Epithelial cell of esophagus (primary cell): ENCODE data around the gene GABRB1.
A peak's percentile ranks its signal among the peaks of the same experiment; 100 is the strongest.

Experiments used
- DNase-seq: peaks from one replicate; pipeline ENCODE4 v3.0.0; 2010; ENCODE audit warnings: low read depth
- H3K4me3 ChIP-seq: 2 replicates; pipeline ENCODE4 v1.5.1; 2011; ENCODE audit warnings: mild to moderate bottlenecking, low read length, control low read depth
- TF ChIP-seq, protein P1 (sequence below): IDR thresholded peaks from 2 replicates; pipeline ENCODE4 v1.5.1; 2011; ENCODE audit warnings: low read depth, mild to moderate bottlenecking, low read length, control low read depth, inconsistent platforms; ENCODE audit not compliant: insufficient read depth; ENCODE audit errors: missing control alignments

Gene GABRB1

DNA sequence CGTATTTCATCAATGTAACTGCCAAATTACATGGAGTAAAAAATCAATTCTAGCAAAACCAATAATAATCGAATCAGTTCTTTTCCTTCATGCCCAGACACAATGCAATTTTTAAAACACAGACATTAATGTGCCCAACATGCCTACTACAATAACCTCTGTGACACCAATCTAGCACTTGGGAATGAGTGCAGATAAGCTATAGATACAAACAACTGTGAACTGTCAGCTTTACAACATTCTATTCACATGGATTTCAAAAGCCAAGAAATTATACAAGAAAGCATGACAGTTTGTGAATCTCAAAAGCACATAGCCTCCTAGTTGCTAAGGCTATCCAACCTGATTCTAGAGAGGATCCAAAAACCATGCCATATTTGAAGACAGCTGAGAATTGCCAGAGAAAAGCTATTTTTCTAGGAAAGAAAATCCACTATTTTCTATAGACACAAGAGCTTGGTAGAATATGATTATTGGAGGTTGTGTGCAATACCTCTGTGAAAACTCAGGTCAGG lies 351.5 kb downstream of the GABRB1 start:
- TF ChIP-seq, protein P1, sequence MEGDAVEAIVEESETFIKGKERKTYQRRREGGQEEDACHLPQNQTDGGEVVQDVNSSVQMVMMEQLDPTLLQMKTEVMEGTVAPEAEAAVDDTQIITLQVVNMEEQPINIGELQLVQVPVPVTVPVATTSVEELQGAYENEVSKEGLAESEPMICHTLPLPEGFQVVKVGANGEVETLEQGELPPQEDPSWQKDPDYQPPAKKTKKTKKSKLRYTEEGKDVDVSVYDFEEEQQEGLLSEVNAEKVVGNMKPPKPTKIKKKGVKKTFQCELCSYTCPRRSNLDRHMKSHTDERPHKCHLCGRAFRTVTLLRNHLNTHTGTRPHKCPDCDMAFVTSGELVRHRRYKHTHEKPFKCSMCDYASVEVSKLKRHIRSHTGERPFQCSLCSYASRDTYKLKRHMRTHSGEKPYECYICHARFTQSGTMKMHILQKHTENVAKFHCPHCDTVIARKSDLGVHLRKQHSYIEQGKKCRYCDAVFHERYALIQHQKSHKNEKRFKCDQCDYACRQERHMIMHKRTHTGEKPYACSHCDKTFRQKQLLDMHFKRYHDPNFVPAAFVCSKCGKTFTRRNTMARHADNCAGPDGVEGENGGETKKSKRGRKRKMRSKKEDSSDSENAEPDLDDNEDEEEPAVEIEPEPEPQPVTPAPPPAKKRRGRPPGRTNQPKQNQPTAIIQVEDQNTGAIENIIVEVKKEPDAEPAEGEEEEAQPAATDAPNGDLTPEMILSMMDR, result no peak
- H3K4me3 ChIP-seq, result no peak overlapping the region

GRCh38 chr4:47383829-47384427 lies 352.6 kb downstream of the GABRB1 start:
- no peak overlapping the region for H3K4me3 ChIP-seq
- peak; percentile 37 for DNase-seq

More for the DNA sequence above, 351.5 kb downstream of the GABRB1 start:
- DNase-seq, result no peak

DNA sequence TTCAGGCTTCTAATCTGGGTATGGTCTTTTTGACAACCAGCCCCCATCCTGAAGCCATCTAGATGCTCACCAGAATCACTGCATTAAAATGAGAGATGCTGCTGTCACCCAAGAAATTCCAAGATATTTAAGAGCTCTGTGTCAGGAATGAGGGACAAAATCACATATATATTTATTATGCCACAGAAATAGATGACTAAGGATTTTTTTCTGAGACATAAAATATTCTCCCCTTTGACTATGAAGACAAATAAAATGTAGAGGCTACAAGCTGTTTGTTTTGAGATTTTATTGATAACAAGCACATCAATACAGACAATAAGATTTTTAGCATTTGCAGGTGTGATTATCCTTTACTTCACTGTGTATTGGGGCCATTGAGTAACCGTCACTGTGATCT lies 354.8 kb downstream of the GABRB1 start:
- no peak for DNase-seq
- TF ChIP-seq, protein P1, result no peak
- H3K4me3 ChIP-seq, result no peak overlapping the region

More at GRCh38 chr4:47383829-47384427, 352.6 kb downstream of the GABRB1 start:
- TF ChIP-seq, protein P1, result peak; percentile 46

DNA sequence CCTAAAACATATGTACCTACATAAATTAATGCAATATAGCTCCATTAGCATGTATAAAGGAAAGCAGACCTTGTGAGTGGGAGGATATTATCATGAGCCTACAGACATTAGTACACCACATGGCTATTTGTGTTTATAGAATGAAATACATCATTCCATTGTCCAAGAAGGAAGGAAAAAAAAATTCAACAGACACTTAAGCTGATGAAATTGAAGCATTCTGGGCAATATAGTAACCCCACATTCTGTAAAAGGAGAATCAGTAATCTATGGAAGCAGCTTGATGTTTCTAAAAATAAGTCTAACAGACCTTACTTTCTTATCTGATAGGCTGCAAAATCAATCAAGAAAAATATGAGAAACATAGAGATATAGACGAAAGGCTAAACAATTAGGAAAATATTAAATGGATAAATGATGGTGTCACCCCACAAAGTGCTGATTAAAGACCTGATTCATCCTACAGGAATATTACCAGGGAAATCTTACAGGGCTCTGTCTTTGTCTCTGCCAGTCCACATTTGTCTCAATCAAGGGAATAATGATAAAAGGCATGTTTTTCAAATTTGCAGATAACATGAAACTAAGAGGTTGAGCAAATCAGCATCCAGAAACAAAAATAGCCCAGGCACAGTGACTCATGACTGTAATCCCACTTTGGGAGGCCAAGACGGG lies 355.3 kb downstream of the GABRB1 start:
- H3K4me3 ChIP-seq, result no peak overlapping the region
- no peak for DNase-seq
- TF ChIP-seq, protein P1, result no peak

- TF ChIP-seq, protein P1, result no peak
- no peak for DNase-seq
- H3K4me3 ChIP-seq, result no peak overlapping the region
These were observed 359.2 kb downstream of the GABRB1 start for GRCh38 chr4:47390428-47391125.

GRCh38 chr4:47391256-47391655 lies 359.9 kb downstream of the GABRB1 start:
- TF ChIP-seq, protein P1, result no peak
- no peak for DNase-seq
- no peak overlapping the region for H3K4me3 ChIP-seq
